Vagina (tissue), 2 donors: ENCODE measurements around the gene ORM2. TPM values are rescaled to one million over a fixed set of nuclear protein-coding genes. Genes with fewer than 3 reads are reported as not detected.

ENCODE experiments used
- DNase-seq, 2 donors: peaks; one replicate each; pipeline ENCODE4 v3.0.0-alpha.2; 2017; ENCODE audit errors: extremely low spot score in 2 of 2
- H3K27ac ChIP-seq: fragments of 200-600 bp; sonication (generic); one replicate; pipeline ENCODE4 v1.5.1; 2019
- H3K27me3 ChIP-seq: fragments of 200-600 bp; sonication (generic); one replicate; pipeline ENCODE4 v1.5.1; 2019
- H3K36me3 ChIP-seq, 2 donors: fragments of 200-600 bp; sonication (generic); one replicate each; pipeline ENCODE4 v1.5.1; 2017 to 2019
- H3K4me1 ChIP-seq: fragments of 200-600 bp; sonication (generic); one replicate; pipeline ENCODE4 v1.5.1; 2019
- H3K4me3 ChIP-seq, 2 donors: fragments of 200-600 bp; sonication (generic); 1 replicate in 1 of 2; 2 replicates in 1 of 2; pipeline ENCODE4 v1.5.1; 2016 to 2019
- H3K9me3 ChIP-seq: fragments of 200-600 bp; sonication (generic); one replicate; pipeline ENCODE4 v1.5.1; 2019
- CTCF ChIP-seq, 3 experiments: fragments of 450-650 bp in 2 of 3; fragments of 200-600 bp in 1 of 3; sonication (generic) in 1 of 3; IDR thresholded peaks; one replicate each; pipeline ENCODE4 v1.5.1; 2017 to 2019; ENCODE audit warnings: antibody characterized with exemption in 3 of 3, mild to moderate bottlenecking in 2 of 3, moderate library complexity in 2 of 3
- POLR2A ChIP-seq, 2 donors: fragments of 450-650 bp; IDR thresholded peaks; one replicate each; pipeline ENCODE4 v1.6.1; 2017; ENCODE audit warnings: antibody characterized with exemption in 2 of 2, mild to moderate bottlenecking in 2 of 2, moderate library complexity in 2 of 2
- POLR2AphosphoS5 ChIP-seq, 2 donors: sonication (generic); formaldehyde crosslinking; IDR thresholded peaks; one replicate each; pipeline ENCODE4 v1.9.0; 2017; ENCODE audit warnings: antibody characterized with exemption in 2 of 2, mild to moderate bottlenecking in 2 of 2, low read depth in 1 of 2; ENCODE audit not compliant: insufficient read depth in 1 of 2
- intact Hi-C: fragments of 100-400 bp; cut with DNase I; formaldehyde crosslinking; loops from one replicate; pipeline ENCODE4 v1.15.1; 2023
- total RNA-seq: library from RNA; depleted of rRNA; stranded (reverse); fragments of >200 nt; gene quantifications from one replicate; pipeline ENCODE4 v1.2.3, GENCODE V29; 2016

The ORM2 gene
- total RNA-seq, 1 donor from 2014 or later, result not detected

- Histone ChIP-seq H3K27me3 (no peaks in the 10 kb centered on the region), H3K4me1 (peaks cover 36% of the 10 kb centered on the region), H3K27ac (peak overlapping the region; percentile 45), H3K36me3 (peaks cover 0 to 29% of the 10 kb centered on the region in 2 donors), H3K9me3 (no peaks in the 10 kb centered on the region), H3K4me3 (no peak overlapping the region)
- DNase-seq, result no peak
- intact Hi-C loops, result no loop called here
- TF ChIP-seq POLR2AphosphoS5 (IDR thresholded peaks at IDR 0.05; ENCODE audit: insufficient read depth in 1 of 2, low read depth in 1 of 2) (no peak), CTCF (IDR thresholded peaks at IDR 0.05) (no peak), POLR2A (IDR thresholded peaks at IDR 0.05) (no peak)
These were observed 47.1 kb downstream of the ORM2 start for GRCh38 chr9:114376586-114377445.

- TF ChIP-seq CTCF (IDR thresholded peaks at IDR 0.05) (no peak), POLR2AphosphoS5 (IDR thresholded peaks at IDR 0.05; ENCODE audit: insufficient read depth in 1 of 2, low read depth in 1 of 2) (no peak), POLR2A (IDR thresholded peaks at IDR 0.05) (no peak)
- Histone ChIP-seq H3K27ac (peak overlapping the region; percentile 45), H3K4me1 (peaks cover 36% of the 10 kb centered on the region), H3K27me3 (no peaks in the 10 kb centered on the region), H3K36me3 (peaks cover 0 to 29% of the 10 kb centered on the region in 2 donors), H3K4me3 (no peak overlapping the region), H3K9me3 (no peaks in the 10 kb centered on the region)
- intact Hi-C loops, result no loop called here
- no peak for DNase-seq
These were observed 48.3 kb downstream of the ORM2 start for GRCh38 chr9:114378016-114378415.

- no peak for TF ChIP-seq POLR2AphosphoS5 (IDR thresholded peaks at IDR 0.05; ENCODE audit: insufficient read depth in 1 of 2, low read depth in 1 of 2)
- TF ChIP-seq CTCF (IDR thresholded peaks at IDR 0.05), result no peak
- TF ChIP-seq POLR2A (IDR thresholded peaks at IDR 0.05), result no peak
- Histone ChIP-seq H3K9me3 (no peaks in the 10 kb centered on the region), H3K27me3 (no peaks in the 10 kb centered on the region), H3K27ac (peak overlapping the region; percentile 30), H3K4me3 (no peak overlapping the region), H3K36me3 (peaks cover 0 to 29% of the 10 kb centered on the region in 2 donors), H3K4me1 (peaks cover 40% of the 10 kb centered on the region)
- intact Hi-C loops, result no loop called here
- no peak for DNase-seq
These were observed 49.2 kb downstream of the ORM2 start for GRCh38 chr9:114378883-114379282.

Other genes starting within 250 kb of the ORM2 start
- not detected for gene KIF12, start 230.6 kb upstream of the ORM2 start, total RNA-seq
- gene COL27A1, start 174.3 kb upstream of the ORM2 start, total RNA-seq, result 17.2 TPM
- not detected for gene ORM1, start 6.8 kb upstream of the ORM2 start, total RNA-seq
- 55.0 TPM for gene AKNA, start 58.1 kb downstream of the ORM2 start, total RNA-seq
- gene WHRN, start 175.6 kb downstream of the ORM2 start, total RNA-seq, result 9.1 TPM